ENCODE results near the gene LARP1B.
"Not testable (repeated sequence)": the region's sequence is repeated elsewhere in the genome, so short reads cannot be mapped to it uniquely, and the experiment has no call there.

The LARP1B gene

DNA sequence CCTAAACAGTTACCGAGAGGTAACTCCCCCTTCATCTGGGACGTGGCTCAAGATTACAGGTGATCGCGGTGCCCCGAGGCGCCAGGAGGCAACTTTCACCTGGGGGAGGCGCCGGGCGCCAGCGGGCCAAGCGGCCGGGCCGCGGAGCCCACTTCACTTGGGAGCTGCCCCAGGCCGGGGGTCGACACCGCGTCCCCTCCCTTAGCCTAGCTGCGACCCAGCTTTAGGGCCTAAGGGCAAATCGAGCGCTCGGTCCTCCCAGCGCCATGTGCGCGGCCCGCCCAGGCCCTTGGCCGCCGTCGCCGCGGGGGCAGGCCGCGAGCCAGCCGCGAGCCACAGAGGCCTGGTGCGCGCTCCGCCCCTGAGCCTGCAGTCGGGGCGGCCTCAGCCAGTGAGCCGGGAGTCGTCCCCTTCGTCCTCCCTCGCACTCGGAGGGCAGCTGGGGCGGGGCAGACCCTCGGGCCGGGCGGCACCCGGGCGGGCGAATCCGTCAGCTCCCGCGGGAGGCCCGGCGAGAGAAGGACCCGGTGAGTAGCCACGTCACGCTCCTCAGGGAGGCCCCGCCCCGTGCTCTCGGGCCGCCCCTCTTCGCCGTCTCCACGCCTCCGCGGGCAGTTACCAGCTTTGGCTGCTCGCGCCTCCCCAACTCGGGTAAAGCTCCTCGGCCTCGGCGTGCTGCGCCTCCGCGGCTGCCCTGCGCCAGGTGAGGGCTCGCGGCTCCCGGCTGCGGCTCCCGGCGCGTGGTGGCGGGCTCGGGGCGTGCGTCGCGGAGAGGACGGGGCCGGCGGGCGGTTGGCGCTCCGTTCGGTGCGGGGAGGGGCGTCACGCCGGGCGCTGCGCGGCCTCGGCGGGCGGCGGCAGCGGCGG is at the start of gene LARP1B:
LARP1B (plus strand) TSS at position 614 of the 867 bp plus-strand sequence. CDS start 13,640 bp downstream, outside the sequence.
- DNase-seq = peak; percentile 91

DNA sequence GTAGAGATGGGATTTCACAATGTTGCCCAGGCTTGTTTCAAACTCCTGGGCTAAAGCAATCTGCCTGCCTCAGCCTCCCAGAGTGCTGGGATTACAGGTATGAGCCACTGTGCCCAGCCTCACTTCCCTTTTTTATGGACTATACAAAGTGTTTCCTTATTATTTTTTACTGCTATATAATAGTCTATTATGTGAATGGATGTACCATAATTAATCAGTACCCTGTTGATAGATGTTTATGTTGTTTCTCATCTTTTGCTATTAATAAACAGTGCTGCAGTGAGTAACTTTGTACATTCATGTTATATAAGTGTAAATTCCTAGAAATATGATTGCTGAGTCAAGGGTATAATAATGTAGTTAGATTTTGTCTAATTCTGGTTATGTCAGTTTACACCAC is 35.8 kb upstream of the LARP1B start:
- no peak for DNase-seq

DNA sequence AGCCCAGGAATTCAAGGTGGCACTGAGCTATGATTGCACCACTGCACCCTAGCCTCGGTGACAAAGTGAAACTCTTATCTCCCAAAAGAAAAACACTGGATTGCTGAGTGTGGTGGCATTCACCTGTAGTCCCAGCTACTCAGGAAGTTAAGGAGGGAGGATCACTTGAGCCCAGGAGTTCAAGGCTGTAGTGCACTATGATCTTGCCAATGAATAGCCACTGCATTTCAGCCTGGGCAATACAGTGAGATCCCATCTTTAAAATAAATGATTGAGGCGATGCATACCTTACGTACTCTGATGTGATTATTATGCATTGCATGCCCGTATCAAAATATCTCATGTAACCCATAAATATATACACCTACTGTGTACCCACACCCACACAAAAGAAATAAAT is 31.2 kb upstream of the LARP1B start:
- DNase-seq = no peak

DNA sequence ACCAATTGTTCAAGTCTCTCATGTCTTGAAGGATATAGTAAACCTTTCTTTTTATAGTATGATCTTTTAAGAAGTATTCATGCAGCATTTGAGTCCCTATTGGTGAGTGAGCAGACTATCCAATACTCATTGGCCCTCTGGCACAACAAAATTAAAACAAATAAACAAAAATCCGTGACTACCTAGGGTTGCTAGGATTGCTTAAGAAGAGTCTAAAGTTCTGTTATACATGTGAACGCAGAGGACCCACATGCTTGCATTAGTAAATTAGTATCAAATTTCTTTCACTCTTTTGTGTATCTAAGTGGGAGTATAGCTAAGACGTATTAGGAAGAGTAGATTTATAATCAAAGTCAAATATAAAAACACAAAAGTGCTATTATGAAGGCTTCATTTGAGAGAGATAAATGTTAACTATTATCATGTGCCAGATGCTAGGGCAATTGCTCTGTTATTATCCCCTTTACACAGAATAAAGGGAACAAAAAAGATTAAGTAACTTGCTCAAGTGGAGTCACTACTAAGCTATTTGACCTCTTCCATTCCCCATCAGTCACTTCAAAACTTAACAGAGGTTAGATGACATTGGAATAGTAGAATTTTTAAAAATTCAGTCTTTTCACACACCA is 29.2 kb upstream of the LARP1B start:
- DNase-seq = no peak

DNA sequence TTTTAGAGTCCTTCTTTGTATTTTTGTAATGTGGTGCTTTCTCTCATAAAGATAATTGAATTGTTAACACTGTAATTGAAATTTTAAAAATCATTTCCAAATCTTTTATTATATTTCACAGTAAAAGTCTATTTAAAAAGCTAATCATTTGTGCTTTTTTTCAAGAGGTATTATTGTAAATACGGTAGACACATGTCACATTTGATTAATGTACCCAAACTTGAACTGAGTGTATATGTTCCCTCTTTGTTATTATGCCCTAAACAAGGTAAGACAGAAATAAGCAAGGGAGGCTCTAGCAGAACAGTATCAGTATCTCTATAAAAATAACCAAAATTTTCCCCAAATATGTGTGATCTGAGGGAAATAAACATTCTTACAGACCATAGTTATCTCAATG is 21.5 kb upstream of the LARP1B start:
- DNase-seq = no peak

DNA sequence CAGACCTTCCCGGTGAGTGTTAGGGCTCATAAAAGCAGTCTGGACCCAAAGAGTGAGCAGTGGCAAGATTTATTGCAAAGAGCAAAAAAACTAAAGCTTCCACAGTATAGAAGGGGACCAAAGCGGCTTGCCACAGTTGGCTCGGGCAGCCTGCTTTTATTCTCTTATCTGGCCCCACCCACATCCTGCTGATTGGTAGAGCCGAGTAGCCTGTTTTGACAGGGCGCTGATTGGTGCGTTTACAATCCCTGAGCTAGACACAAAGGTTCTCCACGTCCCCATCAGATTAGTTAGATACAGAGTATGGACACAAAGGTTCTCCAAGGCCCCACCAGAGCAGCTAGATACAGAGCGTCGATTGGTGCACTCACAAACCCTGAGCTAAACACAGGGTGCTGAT is 14.1 kb upstream of the LARP1B start:
- not testable (repeated sequence) for DNase-seq

DNA sequence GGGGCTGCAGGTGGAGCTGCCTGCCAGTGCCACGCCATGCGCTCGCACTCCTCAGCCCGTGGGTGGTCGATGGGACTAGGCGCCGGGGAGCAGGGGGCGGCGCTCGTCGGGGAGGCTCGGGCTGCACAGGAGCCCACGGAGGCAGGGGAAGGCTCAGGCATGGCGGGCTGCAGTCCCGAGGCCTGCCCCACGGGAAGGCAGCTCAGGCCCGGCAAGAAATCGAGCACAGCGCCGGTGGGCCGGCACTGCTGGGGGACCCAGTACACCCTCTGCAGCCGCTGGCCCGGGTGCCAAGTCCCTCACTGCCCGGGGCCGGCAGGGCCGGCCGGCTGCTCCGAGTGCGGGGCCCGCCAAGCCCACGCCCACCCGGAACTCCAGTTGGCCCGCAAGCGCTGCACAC is 13.6 kb upstream of the LARP1B start:
- not testable (repeated sequence) for DNase-seq

DNA sequence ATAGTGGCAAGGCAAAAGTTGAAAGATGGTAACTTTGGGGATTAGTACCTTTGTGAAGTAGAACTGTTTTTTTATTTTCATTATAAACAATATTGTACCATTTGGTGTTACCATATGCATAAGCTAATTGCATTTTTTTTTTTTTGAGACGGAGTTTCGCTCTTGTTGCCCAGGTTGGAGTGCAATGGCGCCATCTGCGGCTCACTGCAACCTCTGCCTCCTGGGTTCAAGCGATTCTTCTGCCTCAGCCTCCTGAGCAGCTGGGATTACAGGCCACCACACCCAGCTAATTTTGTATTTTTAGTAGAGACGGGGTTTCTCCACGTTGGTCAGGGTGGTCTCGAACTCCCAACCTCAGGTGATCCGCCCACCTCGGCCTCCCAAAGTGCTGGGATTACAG is 9.9 kb upstream of the LARP1B start:
- not testable (repeated sequence) for DNase-seq

DNA sequence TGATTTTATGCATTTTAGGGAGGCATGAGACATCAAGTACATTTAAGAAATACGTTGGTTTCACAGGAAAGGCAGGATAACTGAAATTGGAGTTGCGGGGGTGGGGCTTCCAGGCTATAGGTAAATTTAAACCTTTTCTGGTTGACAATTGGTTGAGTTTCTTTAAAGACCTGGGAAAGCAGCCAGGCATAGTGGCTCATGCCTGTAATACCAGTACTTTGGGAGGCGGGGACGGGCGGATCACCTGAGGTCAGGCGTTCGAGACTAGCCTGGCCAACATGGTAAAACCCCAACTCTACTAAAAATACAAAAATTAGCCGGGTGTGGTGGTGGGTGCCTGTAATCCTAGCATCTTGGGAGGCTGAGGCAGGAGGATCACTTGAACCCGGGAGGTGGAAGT is 6.2 kb upstream of the LARP1B start:
- not testable (repeated sequence) for DNase-seq

DNA sequence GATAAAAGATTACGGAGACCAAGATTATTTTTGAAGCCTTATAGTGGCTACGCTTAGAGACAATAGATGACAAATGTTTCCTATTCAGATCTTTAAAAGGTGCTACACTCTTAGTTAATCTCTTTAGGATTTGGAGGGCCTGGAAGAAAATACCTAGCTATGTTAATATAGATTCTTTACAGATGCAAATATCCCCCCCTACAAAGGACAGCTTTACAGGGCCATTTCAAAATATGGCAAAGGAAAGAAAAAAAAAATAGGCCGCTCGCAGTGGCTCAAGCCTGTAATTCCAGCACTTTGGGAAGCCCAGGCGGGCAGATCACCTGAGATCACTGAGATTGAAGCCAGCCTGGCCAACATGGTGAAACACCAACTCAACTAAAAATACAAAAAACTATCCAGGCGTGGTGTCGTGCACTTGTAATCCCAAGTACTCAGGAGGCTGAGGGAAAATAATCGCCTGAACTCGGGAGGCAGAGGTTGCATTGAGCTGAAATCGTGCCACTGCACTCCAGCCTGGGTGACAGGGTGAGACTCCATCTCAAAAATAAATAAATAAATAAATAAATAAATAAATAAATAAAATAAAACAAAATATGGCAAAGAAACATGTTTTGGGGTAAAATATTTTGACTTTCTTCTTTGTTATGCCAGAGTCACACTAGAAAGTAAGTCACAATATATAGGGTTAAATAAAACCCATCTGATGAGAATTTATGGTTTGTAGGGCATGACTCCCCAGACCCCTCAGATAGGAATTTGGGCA is 5.5 kb upstream of the LARP1B start:
- DNase-seq = not testable (repeated sequence)

DNA sequence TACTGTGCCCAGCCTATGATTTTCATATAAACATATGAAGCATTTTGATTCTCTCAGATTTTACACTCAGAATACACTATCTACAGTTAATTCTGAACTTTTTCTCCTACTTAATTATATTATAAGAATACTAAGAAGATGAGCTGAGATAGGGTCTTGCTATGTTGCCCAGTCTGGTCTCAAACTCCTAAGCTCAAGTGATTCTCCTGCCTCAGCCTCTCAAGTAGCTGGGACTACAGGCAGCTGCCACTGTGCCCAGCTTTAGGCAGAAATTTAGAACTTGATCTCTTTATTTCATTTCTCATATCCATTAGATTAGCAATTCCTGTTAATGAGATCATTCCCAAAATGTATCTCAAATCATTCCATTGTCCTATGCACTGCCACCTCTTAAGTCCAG is 4.7 kb upstream of the LARP1B start:
- DNase-seq = no peak

DNA sequence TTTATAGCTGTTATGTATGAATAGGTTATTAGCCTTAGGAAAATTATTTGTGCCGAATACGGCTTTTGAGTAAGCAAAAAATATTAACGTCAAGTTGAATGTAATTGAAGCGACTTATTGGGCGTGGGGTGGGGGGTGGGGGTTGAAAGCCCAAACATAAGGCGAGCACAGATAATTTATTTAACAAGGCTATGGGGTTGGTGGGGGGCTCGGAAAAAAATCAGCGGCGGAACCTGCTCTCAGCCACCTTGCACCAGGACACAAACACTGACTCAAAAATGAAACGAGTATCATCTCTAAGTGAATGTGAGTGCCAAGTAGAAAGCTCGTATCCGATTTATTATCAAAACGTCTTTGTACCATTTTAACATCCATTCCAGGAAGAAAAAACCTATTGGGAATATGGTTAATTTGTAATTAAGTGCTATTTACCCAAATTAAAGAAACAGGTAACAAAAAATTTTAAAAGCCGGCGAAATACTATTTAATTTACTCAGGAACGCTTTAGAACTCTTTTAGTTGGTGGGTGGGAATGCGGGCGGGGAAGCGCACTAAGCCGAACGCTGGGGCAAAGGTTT is 902 bp upstream of the LARP1B start:
- DNase-seq = no peak

DNA sequence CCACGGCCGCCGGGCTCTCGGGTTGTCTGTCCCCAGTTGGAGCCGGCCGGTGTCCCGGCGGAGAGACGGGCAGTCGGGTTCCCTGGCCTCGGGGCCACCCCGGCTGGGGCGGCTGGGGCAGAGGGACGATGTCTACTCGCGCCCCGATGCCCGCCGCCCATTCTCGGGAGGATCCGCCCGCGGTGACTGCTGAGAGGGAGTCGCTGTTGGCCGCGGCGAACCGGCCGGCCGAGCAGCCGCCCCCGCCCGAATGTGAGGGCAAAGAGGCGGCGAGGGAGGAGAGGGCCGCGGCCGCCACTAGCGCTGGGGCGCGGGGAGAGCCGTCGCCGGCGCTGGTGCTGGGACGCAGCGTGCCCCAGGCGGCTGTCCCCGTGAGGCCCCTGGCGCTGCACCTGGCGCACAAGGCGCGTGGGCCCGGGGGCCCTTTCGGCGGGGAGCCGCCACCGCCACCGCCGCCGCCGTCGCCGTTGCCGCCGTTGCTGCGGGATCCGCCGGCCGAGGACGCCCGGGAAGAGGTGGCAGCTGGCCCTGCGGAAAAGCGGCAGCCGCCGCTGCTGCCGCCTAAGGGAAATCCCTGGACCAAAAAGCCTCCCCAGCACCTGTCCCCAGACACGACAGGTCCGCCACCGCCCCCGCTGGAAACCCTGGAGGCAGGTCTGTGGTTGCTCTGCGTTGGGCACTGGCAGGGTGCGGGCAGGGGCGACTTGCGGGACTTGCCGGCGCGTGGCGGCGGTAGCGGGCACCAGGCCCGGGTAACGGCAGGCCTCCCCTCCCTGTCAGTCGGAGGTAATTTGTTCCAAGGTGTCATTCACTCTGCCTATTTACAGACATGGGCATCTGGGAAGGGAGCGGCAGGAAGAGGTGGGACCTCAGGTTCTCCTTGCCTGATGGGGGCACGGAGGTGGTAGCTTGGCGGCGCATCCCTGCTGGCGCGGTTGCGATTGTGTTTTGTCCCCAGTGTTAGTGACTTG is 739 bp downstream of the LARP1B start:
- peak; percentile 68 for DNase-seq

DNA sequence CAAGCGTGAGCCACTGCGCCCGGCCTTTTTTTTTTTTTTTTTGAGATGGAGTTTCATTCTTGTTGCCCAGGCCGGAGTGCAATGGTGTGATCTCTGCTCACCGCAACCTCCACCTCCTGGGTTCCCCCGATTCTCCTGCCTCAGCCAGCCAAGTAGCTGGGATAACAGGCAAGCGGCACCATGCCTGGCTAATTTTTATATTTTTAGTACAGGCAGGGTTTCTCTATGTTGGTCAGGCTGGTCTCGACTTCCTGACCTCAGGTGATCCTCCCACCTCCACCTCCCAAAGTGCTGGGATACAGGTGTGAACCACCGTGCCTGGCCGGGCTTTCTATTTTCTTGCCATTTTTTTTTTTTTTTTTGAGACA is 5.3 kb downstream of the LARP1B start:
- not testable (repeated sequence) for DNase-seq

DNA sequence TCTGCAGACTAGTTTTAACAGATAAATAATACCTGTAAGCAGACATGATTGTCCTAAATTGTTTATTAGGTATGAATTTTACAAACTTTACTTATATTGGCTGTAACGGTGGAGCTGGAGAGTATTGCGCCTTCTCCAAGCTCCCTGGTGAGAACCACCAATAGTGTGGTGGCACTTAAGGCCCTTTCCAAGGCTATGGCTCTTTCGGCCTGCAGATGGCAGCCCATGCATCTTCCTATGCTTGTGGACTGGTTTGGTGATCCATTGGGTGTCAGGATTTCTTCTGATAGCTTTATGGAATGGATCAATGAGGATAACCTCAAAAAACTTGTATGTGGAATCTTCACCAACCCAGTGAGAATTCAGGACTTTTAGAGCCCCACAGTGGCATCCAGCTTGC is 7.8 kb downstream of the LARP1B start:
- no peak for DNase-seq

DNA sequence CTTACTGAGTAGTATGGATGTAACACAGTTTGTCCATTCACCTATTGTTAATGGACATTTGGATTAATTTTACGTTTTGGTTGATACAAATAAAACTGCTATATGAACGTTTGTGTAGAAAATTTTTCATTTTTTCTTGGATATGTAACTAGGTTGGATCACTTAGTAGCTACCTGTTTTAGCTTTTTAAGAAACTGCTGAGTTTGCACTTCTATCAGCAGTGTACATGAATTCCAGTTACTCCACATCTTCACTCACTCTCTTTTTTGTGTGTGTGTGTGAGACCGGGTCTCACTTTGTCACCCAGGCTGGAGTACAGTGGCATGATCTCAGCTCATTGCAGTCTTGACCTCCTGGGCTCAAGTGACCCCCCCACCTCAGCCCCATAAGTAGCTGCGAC is 15.4 kb downstream of the LARP1B start:
- no peak for DNase-seq

DNA sequence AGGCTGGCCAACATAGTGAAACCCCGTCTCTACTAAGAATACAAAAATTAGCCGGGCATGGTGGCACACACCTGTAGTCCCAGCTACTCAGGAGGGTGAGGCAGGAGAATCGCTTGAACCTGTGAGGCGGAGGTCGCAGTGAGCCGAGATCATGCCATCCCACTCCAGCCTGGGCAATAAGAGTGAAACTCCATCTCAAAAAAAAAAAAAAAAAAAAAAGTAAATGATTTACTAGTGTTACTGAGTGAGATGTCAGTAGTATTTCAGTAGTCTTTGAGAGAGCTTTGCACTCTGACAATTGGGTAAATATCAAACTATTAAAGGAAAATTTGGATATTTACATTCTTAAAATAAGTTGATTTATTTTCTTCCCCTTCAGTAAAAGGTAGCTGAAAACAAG is 34.2 kb downstream of the LARP1B start:
- DNase-seq = not testable (repeated sequence)

DNA sequence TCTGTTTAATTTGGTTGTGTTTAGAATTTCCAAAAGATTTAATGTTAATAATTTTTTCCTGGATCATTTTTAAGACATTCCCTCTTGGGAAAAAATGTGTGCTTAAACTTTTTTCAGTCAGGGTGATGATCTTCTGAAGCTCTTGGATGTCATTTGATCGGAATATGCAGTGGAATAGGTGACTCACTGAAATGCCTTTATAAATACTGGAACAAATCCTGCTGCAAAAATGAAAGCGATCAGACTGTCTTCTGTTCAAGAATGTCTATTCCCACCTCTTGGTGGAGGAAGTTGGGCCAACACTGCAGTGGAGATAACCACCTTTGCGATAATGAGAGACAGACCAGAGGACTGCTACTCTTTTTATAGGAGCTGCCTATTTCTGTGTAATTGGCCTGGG is 46.7 kb downstream of the LARP1B start:
- no peak for DNase-seq

DNA sequence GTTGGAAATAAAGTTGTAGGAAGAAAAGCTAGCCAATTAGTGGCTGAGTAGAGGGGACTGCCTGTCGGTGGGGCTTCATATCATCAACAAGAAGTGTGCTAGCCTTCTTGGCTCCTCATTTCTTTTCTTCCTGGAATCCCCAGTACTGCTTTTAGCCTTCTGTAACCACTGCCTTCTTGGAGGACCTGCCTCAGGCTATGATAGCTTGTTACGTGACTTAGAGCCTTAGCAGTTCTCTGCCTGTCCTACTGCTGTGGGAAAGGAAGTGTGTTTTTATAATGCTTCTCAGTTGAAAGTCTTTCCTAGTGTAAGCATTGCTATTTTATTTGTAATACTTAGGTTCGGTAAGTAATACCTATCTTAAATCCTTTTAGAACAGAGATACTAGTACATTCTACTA is 61.9 kb downstream of the LARP1B start:
- DNase-seq = no peak

DNA sequence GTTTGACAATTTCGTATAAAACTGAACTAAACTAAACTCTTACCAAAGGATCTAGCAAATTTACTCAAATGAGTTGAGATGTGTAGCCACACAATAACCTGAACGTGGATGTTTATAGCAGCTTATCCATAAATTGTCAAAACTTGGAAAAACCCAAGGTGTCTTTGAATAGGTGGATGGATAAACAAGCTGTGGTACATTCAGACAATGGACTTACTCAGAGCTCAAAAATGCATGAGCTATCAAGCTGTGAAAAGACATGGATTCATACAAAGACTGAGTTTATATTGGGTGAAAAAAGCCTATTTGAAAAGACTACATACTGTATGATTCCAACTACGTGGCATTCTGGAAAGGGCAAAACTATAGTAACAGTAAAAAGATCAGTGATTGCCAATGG is 69.5 kb downstream of the LARP1B start:
- no peak for DNase-seq

DNA sequence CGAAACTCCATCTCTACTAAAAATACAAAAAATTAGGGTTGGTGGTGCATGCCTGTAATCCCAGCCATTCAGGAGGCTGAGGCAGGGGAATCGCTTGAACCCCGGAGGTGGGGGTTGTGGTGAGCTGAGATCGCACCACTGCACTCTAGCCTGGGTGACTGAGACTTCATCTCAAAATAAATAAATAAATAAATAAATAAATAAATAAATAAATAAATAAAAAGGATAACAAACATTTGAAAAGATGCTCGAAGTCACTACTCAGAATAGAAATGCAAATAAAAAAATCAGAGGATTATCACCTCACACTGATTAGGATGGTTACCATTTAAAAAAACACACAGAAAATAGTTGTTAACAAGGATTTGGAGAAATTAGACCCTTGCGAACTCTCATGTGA is 73.8 kb downstream of the LARP1B start:
- no peak for DNase-seq

DNA sequence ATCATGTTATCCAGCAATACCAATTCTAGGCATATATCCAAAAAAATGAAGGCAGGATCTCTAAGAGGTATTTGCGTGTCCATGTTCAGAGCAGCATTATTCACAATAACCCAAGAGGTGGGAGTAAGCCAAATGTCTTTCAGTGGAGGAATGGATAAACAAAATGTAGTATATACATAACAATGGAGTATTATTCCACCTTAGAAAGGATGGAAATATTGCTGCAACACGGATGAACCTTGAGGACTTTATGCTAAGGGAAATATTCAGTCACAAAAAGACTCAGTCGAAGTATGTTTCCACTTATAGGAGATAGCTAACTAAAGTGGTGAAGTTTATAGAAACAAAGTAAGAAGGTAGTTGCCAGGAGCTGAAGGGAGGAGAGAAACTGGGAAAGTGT is 74.3 kb downstream of the LARP1B start:
- DNase-seq = no peak

All from DMS153 (cell line).